ENCODE results near the gene ARHGEF17.

DNA sequence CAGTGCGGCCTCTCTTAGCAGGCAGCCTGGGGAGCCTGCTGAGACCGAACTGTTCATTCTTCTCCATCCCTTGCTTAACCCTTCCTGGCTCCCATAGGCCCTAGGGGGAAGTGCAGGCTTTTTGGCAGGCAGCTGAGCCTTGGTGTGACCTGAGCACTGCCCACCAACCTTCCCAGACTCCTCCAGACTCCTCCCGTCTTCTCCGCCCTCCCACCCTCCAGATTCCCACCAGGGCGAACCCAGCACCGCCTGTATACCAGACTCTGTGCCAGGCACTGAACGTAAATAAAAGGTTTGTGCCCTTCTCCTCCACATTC lies 76.0 kb downstream of the ARHGEF17 start:
- TF ChIP-seq EZH2 (IDR thresholded peaks at IDR 0.05; ENCODE audit: insufficient read depth, poor library complexity, severe bottlenecking) (no peak), EZH2phosphoT487 (IDR thresholded peaks at IDR 0.05; ENCODE audit: insufficient read depth, low read depth) (no peak)

Measured in GM23248 (cell line).